Glutamatergic neuron (in vitro differentiated cells): ENCODE results near the gene GFY. TPM values are rescaled to one million over a fixed set of nuclear protein-coding genes. Genes with fewer than 3 reads are reported as not detected.

Source experiments
- DNase-seq: peaks from one replicate; pipeline ENCODE4 v3.0.0; 2022
- H3K27ac Mint-ChIP-seq: one replicate; pipeline ENCODE4 v1.8.0; 2020; ENCODE audit warnings: mild to moderate bottlenecking, mixed read lengths, inconsistent platforms; ENCODE audit not compliant: unreplicated experiment
- H3K27me3 Mint-ChIP-seq: one replicate; pipeline ENCODE4 v1.8.0; 2020; ENCODE audit warnings: mild to moderate bottlenecking, moderate library complexity, mixed read lengths, inconsistent platforms; ENCODE audit not compliant: unreplicated experiment
- H3K36me3 Mint-ChIP-seq: one replicate; pipeline ENCODE4 v1.8.0; 2020; ENCODE audit warnings: mild to moderate bottlenecking, mixed read lengths, inconsistent platforms; ENCODE audit not compliant: unreplicated experiment
- H3K4me1 Mint-ChIP-seq: one replicate; pipeline ENCODE4 v1.8.0; 2020; ENCODE audit warnings: mild to moderate bottlenecking, low read depth, mixed read lengths, inconsistent platforms; ENCODE audit not compliant: unreplicated experiment
- H3K4me3 Mint-ChIP-seq: one replicate; pipeline ENCODE4 v1.8.0; 2020; ENCODE audit warnings: mild to moderate bottlenecking, mixed read lengths, inconsistent platforms; ENCODE audit not compliant: unreplicated experiment
- H3K9me3 Mint-ChIP-seq: one replicate; pipeline ENCODE4 v1.8.0; 2020; ENCODE audit warnings: mild to moderate bottlenecking, moderate library complexity, mixed read lengths, inconsistent platforms; ENCODE audit not compliant: unreplicated experiment
- CTCF ChIP-seq: fragments of 200-600 bp; sonication (generic); IDR thresholded peaks from one replicate; pipeline ENCODE4 v1.5.0; 2021; ENCODE audit not compliant: partially characterized antibody, unreplicated experiment
- long read RNA-seq: library from polyadenylated mRNA; unstranded; transcript quantifications from one replicate; pipeline ENCODE4 v2.0.0, GENCODE V29; 2020; ENCODE audit not compliant: unreplicated experiment
- total RNA-seq: library from RNA; stranded (reverse); fragmentation: NEBNext Ultra II Directional; extraction: Animal tissue kit (Norgen Biotek cat#: 25700); gene quantifications from one replicate; pipeline ENCODE4 v1.2.1, GENCODE V29; 2021; ENCODE audit not compliant: unreplicated experiment

The GFY gene
- total RNA-seq: 0.88 TPM
- long read RNA-seq: 0 reads

GRCh38 chr19:49425178-49425577 lies at the start of gene GFY:
Gene GFY (plus strand): TSS chr19:49425388. CDS start chr19:49426431, 1,043 bp downstream.
- H3K4me3 Mint-ChIP-seq: peak within 1 kb of the TSS; percentile 73
- peaks cover 7% of the 10 kb centered on the region for H3K36me3 Mint-ChIP-seq

GRCh38 chr19:49378512-49378911 lies 46.7 kb upstream of the GFY start:
- H3K4me1 Mint-ChIP-seq: no peaks in the 10 kb centered on the region
- no peak overlapping the region for H3K4me3 Mint-ChIP-seq
- peaks cover 7% of the 10 kb centered on the region for H3K27me3 Mint-ChIP-seq
- no peak for TF ChIP-seq CTCF
- peaks cover 2% of the 10 kb centered on the region for H3K9me3 Mint-ChIP-seq
- no peak for DNase-seq
- peaks cover 10% of the 10 kb centered on the region for H3K36me3 Mint-ChIP-seq
- no peak overlapping the region for H3K27ac Mint-ChIP-seq

More at GRCh38 chr19:49425178-49425577, at the start of gene GFY:
- DNase-seq: no peak
- TF ChIP-seq CTCF: no peak
- peaks cover 44% of the 10 kb centered on the region for H3K4me1 Mint-ChIP-seq
- peaks cover 39% of the 10 kb centered on the region for H3K27me3 Mint-ChIP-seq
- H3K27ac Mint-ChIP-seq: no peak within 1 kb of the TSS
- peaks cover 21% of the 10 kb centered on the region for H3K9me3 Mint-ChIP-seq

- H3K36me3 Mint-ChIP-seq: peaks cover 10% of the 10 kb centered on the region
- H3K27ac Mint-ChIP-seq: no peak overlapping the region
- DNase-seq: no peak
- H3K9me3 Mint-ChIP-seq: peaks cover 2% of the 10 kb centered on the region
- no peak overlapping the region for H3K4me3 Mint-ChIP-seq
- H3K4me1 Mint-ChIP-seq: no peaks in the 10 kb centered on the region
- TF ChIP-seq CTCF: no peak
- H3K27me3 Mint-ChIP-seq: peaks cover 4% of the 10 kb centered on the region
These were observed 44.8 kb upstream of the GFY start for GRCh38 chr19:49380391-49380790.

GRCh38 chr19:49382639-49383038 lies 42.5 kb upstream of the GFY start:
- Mint-ChIP-seq H3K4me1 (no peaks in the 10 kb centered on the region), H3K27me3 (peaks cover 3% of the 10 kb centered on the region), H3K36me3 (peaks cover 5% of the 10 kb centered on the region), H3K27ac (no peak overlapping the region), H3K4me3 (no peak overlapping the region), H3K9me3 (peaks cover 3% of the 10 kb centered on the region)
- DNase-seq: no peak
- no peak for TF ChIP-seq CTCF

- peaks cover 7% of the 10 kb centered on the region for H3K36me3 Mint-ChIP-seq
- H3K4me1 Mint-ChIP-seq: no peaks in the 10 kb centered on the region
- TF ChIP-seq CTCF: no peak
- no peak for DNase-seq
- H3K9me3 Mint-ChIP-seq: peaks cover 4% of the 10 kb centered on the region
- peaks cover 6% of the 10 kb centered on the region for H3K27me3 Mint-ChIP-seq
- H3K27ac Mint-ChIP-seq: no peak overlapping the region
- no peak overlapping the region for H3K4me3 Mint-ChIP-seq
These were observed 41.6 kb upstream of the GFY start for GRCh38 chr19:49383599-49383998.
